NCI-H146 treated with DMSO at 0.1 percent for 48 hours (cell line): ENCODE measurements around the gene GRK7.
"Not testable (repeated sequence)": the region's sequence is repeated elsewhere in the genome, so short reads cannot be mapped to it uniquely, and the experiment has no call there.

Source experiments
- DNase-seq: peaks from one replicate; lab custom pipeline; 2025; ENCODE audit not compliant: unreplicated experiment; lab: John Stamatoyannopoulos, UW

Gene GRK7

DNA sequence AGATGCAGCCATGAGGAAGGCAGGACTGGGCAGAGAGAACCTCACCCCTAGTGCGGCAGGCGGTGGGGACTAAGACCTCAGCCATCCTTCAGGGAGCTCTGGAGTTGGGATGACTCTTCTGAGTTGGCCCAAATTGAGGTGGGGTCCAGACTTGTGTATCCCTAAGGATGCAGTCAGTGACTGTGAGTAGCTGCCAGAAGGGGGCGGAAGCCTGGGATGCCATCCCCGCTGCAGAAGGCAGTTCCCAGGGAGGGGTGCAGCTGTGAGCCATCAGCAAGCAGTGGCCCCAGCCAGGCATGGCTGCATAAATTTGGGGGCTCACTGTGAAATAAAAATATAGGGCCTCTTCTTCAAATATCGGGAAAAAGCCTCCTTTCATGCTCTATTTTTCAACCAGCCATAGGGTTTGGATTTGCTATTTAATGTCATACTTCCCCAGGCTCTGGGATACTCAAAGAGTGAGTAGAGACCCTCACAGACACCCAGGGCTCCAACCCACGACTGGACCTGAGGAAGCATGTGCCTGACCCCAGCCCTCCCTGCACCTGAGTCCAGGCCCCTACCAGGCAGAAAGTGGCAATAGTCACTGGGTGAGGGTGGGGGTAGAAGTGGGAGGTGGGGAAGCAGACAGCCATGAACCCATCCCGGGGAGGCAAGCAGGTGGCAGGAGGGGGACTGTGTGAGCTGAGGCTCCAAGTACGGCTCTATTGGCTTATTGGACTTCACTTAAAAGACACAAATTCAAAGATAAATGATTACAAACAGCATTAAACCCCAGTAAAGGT is 30.5 kb downstream of the GRK7 start:
- no peak for DNase-seq

DNA sequence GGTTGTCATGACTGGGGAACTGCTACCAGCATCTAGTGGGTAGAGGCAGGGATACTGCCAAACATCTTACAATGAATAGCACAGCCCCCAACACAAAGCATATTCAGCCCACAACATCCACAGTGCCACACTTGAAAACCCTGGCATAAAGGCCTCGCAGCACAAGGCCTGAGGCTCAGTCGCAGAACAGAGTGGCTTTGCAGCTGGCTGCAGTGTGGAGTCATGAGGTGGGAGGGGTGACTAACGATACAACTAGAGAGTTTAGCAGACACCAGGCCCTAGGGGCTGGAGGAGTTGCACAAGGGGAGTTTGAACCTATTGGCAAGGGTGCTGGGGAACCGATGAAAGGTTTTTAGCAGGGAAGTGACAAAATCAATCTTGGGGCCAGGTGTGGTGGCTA is 32.1 kb downstream of the GRK7 start:
- DNase-seq, result no peak

GRCh38 chr3:141795741-141796080 is 32.5 kb downstream of the GRK7 start:
- no peak for DNase-seq

- DNase-seq, result no peak
Observed at GRCh38 chr3:141796081-141796888, 33.1 kb downstream of the GRK7 start.

GRCh38 chr3:141796889-141797781 is 33.9 kb downstream of the GRK7 start:
- no peak for DNase-seq

DNA sequence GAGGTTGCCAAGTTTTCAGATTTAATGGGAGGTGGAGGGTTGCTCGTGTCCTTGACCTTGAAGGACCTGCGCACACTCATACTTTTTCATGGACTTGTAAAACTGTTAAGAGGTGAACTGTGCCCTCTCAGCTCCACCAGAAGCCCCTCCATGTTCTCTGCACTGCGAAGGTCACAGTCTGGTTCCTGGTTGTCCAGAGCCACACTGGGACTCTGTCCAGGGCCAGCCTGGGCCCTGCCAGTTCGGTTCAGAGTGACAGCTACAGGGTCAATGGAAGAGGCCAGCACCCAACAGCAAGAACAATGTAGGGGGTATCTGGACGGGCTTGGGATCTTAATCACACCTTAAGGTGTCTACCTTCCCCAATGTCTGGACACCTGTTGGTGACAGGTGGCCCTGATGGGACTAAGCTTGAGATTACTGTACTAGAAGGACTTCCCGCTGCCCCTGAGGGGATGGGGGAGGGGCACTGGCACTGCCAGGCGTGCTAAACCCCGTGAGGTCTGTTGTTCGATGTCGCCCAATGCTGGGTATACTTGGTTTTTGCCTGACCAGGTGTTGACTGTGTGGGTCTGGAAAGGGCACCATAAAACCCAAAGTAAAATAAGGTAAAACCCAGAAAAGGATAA is 34.7 kb downstream of the GRK7 start:
- no peak for DNase-seq

- DNase-seq, result no peak
Observed at GRCh38 chr3:141798448-141798845, 35.2 kb downstream of the GRK7 start.

GRCh38 chr3:141802316-141803077 is 39.3 kb downstream of the GRK7 start:
- no peak for DNase-seq

DNA sequence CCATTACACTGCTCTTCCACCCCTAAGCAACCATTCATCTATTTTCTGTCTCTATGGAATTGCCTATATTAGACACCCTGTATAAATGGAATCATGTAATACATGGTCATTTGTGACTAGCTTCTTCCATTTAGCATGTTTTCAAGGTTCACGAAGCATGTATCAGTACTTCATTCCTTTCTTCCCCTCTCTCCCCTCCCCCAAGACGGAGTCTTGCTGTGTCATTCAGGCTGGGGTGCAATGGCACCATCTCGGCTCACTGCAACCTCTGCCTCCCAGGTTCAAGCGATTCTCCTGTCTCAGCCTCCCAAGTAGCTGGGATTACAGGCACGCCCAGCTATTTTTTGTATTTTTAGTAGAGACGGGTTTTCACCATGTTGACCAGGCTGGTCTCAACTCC is 40.3 kb downstream of the GRK7 start:
- not testable (repeated sequence) for DNase-seq

- no peak for DNase-seq
Observed at GRCh38 chr3:141804447-141804777, 41.2 kb downstream of the GRK7 start.

- no peak for DNase-seq
Observed at GRCh38 chr3:141804778-141805639, 41.8 kb downstream of the GRK7 start.

DNA sequence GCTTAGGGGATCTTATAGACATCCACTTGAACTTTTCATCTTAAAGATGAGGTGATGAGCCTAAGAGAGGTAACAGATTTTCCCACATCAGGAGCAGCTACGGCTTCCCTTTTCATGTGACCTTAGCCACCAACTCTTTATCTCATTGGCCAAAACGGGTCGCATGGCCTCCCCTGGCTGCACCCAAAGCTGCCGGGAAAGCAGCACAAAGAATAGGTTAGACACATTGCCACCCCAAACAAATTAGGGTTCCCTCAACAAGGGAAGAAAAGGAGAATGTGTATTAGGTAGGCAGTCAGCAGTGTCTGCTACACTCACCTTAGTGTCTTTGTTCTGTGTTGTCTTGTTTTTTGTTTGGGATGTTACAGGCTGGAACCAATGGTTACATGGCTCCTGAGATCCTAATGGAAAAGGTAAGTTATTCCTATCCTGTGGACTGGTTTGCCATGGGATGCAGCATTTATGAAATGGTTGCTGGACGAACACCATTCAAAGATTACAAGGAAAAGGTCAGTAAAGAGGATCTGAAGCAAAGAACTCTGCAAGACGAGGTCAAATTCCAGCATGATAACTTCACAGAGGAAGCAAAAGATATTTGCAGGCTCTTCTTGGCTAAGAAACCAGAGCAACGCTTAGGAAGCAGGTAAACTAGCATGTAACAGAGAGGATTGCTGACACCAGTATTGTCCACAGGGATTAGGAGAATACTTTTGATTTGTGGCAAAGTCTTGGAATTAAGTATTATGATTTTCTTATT is 44.2 kb downstream of the GRK7 start:
- no peak for DNase-seq

GRCh38 chr3:141808586-141808985 is 45.4 kb downstream of the GRK7 start:
- no peak for DNase-seq

DNA sequence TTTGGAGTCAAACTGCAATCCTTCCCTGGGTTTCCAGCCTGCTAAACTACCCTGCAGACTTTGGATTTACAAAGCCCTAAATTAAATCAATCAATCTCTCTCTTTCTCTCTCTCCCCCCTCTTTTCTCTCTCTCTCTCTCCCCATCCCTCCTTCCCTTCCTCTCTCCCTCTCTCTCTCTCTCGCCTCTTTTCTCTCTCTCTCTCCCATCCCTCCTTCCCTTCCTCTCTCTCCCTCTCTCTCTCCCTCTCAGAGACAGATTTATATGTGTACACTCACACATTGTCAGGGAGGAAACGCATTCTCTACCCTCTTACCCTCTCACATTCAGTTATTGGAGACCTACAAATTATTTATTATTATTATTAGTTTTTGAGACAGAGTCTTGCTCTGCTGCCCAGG is 47.0 kb downstream of the GRK7 start:
- DNase-seq, result no peak

GRCh38 chr3:141811348-141811747 is 48.1 kb downstream of the GRK7 start:
- DNase-seq, result no peak

GRCh38 chr3:141812084-141812483 is 48.9 kb downstream of the GRK7 start:
- DNase-seq, result peak; percentile 44

GRCh38 chr3:141812586-141812985 is 49.4 kb downstream of the GRK7 start:
- no peak for DNase-seq
